ENCODE data around the gene PITPNB.

Gene PITPNB

GRCh38 chr22:27883656-27884350, 35.3 kb downstream of the PITPNB start:
- Histone ChIP-seq H3K79me2 (ENCODE audit: insufficient read depth, low read depth) (peaks cover 16% of the 10 kb centered on the region; the same call in 1 of the 2 replicates), H3K27ac (no peak overlapping the region), H3K9ac (no peak overlapping the region), H3K4me1 (ENCODE audit: low read depth, poor library complexity, severe bottlenecking) (peaks cover 56% of the 10 kb centered on the region), H3K4me2 (no peak overlapping the region), H3K27me3 (ENCODE audit: insufficient read depth, low read depth) (no peaks in the 10 kb centered on the region), H3K4me3 (IDR thresholded peaks at IDR 0.05; ENCODE audit: insufficient read depth, low read depth, low read length) (no peak overlapping the region), H2AFZ (ENCODE audit: low read depth) (no peak overlapping the region), H4K20me1 (ENCODE audit: insufficient read depth) (peaks cover 16% of the 10 kb centered on the region), H3K36me3 (ENCODE audit: insufficient read depth) (no peaks in the 10 kb centered on the region; the same call in 1 of the 2 replicates)
- TF ChIP-seq CTCF (conservative IDR thresholded peaks at IDR 0.05; ENCODE audit: low read depth, low read length), result no peak

- no peak overlapping the region for H3K4me3 ChIP-seq (IDR thresholded peaks at IDR 0.05; ENCODE audit: insufficient read depth, low read depth, low read length)
- H3K27me3 ChIP-seq (ENCODE audit: insufficient read depth, low read depth), result no peaks in the 10 kb centered on the region
- H4K20me1 ChIP-seq (ENCODE audit: insufficient read depth), result peaks cover 22% of the 10 kb centered on the region
- no peaks in the 10 kb centered on the region; the same call in 1 of the 2 replicates for H3K36me3 ChIP-seq (ENCODE audit: insufficient read depth)
- H3K4me2 ChIP-seq, result no peak overlapping the region
- peaks cover 56% of the 10 kb centered on the region for H3K4me1 ChIP-seq (ENCODE audit: low read depth, poor library complexity, severe bottlenecking)
- no peak for TF ChIP-seq CTCF (conservative IDR thresholded peaks at IDR 0.05; ENCODE audit: low read depth, low read length)
- H3K9ac ChIP-seq, result no peak overlapping the region
- H3K27ac ChIP-seq, result no peak overlapping the region
- H2AFZ ChIP-seq (ENCODE audit: low read depth), result no peak overlapping the region
- peaks cover 21% of the 10 kb centered on the region; the same call in 1 of the 2 replicates for H3K79me2 ChIP-seq (ENCODE audit: insufficient read depth, low read depth)
These were observed 36.4 kb downstream of the PITPNB start for GRCh38 chr22:27882507-27883290.

GRCh38 chr22:27881421-27881820, 37.6 kb downstream of the PITPNB start:
- Histone ChIP-seq H2AFZ (ENCODE audit: low read depth) (no peak overlapping the region), H3K4me2 (no peak overlapping the region), H3K79me2 (ENCODE audit: insufficient read depth, low read depth) (peaks cover 29% of the 10 kb centered on the region; the same call in 1 of the 2 replicates), H3K36me3 (ENCODE audit: insufficient read depth) (no peaks in the 10 kb centered on the region; the same call in 1 of the 2 replicates), H3K27ac (peak overlapping the region; percentile 9; the same call in 1 of the 2 replicates), H3K27me3 (ENCODE audit: insufficient read depth, low read depth) (no peaks in the 10 kb centered on the region), H3K4me3 (IDR thresholded peaks at IDR 0.05; ENCODE audit: insufficient read depth, low read depth, low read length) (no peak overlapping the region), H3K4me1 (ENCODE audit: low read depth, poor library complexity, severe bottlenecking) (peaks cover 60% of the 10 kb centered on the region), H4K20me1 (ENCODE audit: insufficient read depth) (peaks cover 35% of the 10 kb centered on the region), H3K9ac (no peak overlapping the region)
- no peak for TF ChIP-seq CTCF (conservative IDR thresholded peaks at IDR 0.05; ENCODE audit: low read depth, low read length)

- no peaks in the 10 kb centered on the region; the same call in 1 of the 2 replicates for H3K36me3 ChIP-seq (ENCODE audit: insufficient read depth)
- H3K9ac ChIP-seq, result no peak overlapping the region
These were observed 38.2 kb downstream of the PITPNB start for GRCh38 chr22:27880778-27881394.

More at GRCh38 chr22:27880778-27881394, 38.2 kb downstream of the PITPNB start:
- H3K4me1 ChIP-seq (ENCODE audit: low read depth, poor library complexity, severe bottlenecking), result peaks cover 63% of the 10 kb centered on the region
- peaks cover 40% of the 10 kb centered on the region for H4K20me1 ChIP-seq (ENCODE audit: insufficient read depth)
- peak overlapping the region; percentile 9; the same call in 1 of the 2 replicates for H3K27ac ChIP-seq
- peaks cover 29% of the 10 kb centered on the region for H3K79me2 ChIP-seq (ENCODE audit: insufficient read depth, low read depth)
- no peak overlapping the region for H3K4me2 ChIP-seq
- no peak overlapping the region for H2AFZ ChIP-seq (ENCODE audit: low read depth)
- no peaks in the 10 kb centered on the region for H3K27me3 ChIP-seq (ENCODE audit: insufficient read depth, low read depth)
- H3K4me3 ChIP-seq (IDR thresholded peaks at IDR 0.05; ENCODE audit: insufficient read depth, low read depth, low read length), result no peak overlapping the region
- peak; percentile 68 for TF ChIP-seq CTCF (conservative IDR thresholded peaks at IDR 0.05; ENCODE audit: low read depth, low read length)

All from KMS-11 (cell line).